ENCODE measurements around the gene ABHD12.
"Not testable (repeated sequence)": the region's sequence is repeated elsewhere in the genome, so short reads cannot be mapped to it uniquely, and the experiment has no call there.

ABHD12 gene

DNA sequence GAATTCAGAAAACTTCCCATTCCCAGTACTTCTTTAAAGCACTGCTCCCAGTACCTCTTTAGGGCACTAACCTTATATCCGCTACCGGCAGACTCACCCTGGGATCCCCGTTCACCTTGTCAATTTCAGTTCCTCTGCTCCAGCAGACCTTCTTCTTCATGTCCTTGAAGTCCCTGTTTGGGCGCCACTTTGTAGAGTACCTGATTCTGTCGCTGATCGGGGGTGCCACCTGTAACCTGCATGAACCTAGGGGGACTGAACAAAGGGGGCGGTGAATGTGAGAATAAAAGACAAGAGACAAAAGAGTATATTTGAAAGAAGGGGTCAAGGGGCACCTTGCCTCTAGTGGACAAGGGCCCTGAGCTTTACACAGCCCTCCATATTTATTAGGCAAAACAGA is 11.9 kb upstream of the ABHD12 start:
- no peak for ATAC-seq
- no peak for TF ChIP-seq ZFP3 (CRISPR knock-in tag; IDR thresholded peaks at IDR 0.05)
- TF ChIP-seq ZNF565 (CRISPR knock-in tag; conservative IDR thresholded peaks at IDR 0.05; ENCODE audit: low read depth), result no peak
- no peak for TF ChIP-seq CSDC2 (CRISPR knock-in tag; IDR thresholded peaks at IDR 0.05)
- TF ChIP-seq, protein P1, sequence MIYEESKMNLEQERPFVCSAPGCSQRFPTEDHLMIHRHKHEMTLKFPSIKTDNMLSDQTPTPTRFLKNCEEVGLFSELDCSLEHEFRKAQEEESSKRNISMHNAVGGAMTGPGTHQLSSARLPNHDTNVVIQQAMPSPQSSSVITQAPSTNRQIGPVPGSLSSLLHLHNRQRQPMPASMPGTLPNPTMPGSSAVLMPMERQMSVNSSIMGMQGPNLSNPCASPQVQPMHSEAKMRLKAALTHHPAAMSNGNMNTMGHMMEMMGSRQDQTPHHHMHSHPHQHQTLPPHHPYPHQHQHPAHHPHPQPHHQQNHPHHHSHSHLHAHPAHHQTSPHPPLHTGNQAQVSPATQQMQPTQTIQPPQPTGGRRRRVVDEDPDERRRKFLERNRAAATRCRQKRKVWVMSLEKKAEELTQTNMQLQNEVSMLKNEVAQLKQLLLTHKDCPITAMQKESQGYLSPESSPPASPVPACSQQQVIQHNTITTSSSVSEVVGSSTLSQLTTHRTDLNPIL (CRISPR knock-in tag; IDR thresholded peaks at IDR 0.05; ENCODE audit: low read depth), result no peak
- TF ChIP-seq, protein P2, sequence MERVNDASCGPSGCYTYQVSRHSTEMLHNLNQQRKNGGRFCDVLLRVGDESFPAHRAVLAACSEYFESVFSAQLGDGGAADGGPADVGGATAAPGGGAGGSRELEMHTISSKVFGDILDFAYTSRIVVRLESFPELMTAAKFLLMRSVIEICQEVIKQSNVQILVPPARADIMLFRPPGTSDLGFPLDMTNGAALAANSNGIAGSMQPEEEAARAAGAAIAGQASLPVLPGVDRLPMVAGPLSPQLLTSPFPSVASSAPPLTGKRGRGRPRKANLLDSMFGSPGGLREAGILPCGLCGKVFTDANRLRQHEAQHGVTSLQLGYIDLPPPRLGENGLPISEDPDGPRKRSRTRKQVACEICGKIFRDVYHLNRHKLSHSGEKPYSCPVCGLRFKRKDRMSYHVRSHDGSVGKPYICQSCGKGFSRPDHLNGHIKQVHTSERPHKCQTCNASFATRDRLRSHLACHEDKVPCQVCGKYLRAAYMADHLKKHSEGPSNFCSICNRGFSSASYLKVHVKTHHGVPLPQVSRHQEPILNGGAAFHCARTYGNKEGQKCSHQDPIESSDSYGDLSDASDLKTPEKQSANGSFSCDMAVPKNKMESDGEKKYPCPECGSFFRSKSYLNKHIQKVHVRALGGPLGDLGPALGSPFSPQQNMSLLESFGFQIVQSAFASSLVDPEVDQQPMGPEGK (CRISPR knock-in tag; IDR thresholded peaks at IDR 0.05; ENCODE audit: borderline replicate concordance), result no peak
- TF ChIP-seq TCF4 (CRISPR knock-in tag; IDR thresholded peaks at IDR 0.05; ENCODE audit: borderline replicate concordance), result no peak
- no peak for TF ChIP-seq RARB (CRISPR knock-in tag; IDR thresholded peaks at IDR 0.05)
- no peak for TF ChIP-seq ISL1 (CRISPR knock-in tag; IDR thresholded peaks at IDR 0.05)
- TF ChIP-seq ZFP30 (CRISPR knock-in tag; IDR thresholded peaks at IDR 0.05), result no peak
- no peak for TF ChIP-seq ZNF8 (CRISPR knock-in tag; IDR thresholded peaks at IDR 0.05)
- TF ChIP-seq ESRRG (CRISPR knock-in tag; IDR thresholded peaks at IDR 0.05), result no peak
- TF ChIP-seq ZC3H10 (CRISPR knock-in tag; IDR thresholded peaks at IDR 0.05), result no peak

DNA sequence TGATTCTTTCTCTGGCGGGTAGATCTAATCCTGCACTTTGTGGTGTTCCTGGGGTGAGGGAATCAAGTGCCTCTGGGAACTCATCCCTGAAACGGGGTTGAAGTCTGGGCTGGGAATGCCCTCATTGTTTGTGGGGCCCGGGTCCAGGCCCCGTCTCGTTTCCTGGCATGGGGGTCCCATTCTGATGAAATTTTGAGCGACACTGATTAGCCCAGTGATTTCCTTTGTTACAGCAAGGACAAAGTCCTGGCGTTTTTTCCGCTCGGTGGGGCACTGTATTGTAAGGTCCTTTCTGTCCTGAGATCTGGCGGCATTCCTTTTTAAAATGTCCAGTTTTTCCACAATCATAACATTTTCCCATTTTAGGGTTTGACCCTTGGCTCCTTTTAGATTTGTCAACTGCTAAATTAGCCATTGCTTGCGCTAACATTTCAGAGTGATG is 9.7 kb upstream of the ABHD12 start:
- ATAC-seq, result not testable (repeated sequence)

DNA sequence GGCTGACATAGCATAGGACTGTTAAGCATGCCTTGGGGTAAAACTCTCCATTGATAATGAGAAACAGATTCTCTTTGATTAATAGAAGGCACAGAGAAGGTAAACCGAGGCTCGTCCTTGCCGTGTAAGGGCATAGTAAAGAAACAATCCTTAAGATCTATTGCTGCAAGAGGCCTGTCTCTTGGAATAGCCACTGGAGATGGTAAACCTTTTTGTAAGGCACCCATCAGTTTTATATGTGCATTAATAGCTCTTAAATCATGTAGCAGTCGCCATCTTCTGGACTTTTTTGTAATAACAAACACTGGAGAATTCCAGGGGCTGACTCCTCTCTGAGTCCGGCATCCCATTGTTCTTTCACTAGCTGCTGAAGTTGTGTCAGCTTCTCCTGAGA is 8.4 kb upstream of the ABHD12 start:
- TF ChIP-seq, protein P2 (CRISPR knock-in tag; IDR thresholded peaks at IDR 0.05; ENCODE audit: borderline replicate concordance), result no peak
- TF ChIP-seq, protein P3, sequence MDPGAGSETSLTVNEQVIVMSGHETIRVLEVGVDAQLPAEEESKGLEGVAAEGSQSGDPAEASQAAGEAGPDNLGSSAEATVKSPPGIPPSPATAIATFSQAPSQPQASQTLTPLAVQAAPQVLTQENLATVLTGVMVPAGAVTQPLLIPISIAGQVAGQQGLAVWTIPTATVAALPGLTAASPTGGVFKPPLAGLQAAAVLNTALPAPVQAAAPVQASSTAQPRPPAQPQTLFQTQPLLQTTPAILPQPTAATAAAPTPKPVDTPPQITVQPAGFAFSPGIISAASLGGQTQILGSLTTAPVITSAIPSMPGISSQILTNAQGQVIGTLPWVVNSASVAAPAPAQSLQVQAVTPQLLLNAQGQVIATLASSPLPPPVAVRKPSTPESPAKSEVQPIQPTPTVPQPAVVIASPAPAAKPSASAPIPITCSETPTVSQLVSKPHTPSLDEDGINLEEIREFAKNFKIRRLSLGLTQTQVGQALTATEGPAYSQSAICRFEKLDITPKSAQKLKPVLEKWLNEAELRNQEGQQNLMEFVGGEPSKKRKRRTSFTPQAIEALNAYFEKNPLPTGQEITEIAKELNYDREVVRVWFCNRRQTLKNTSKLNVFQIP (CRISPR knock-in tag; IDR thresholded peaks at IDR 0.05; ENCODE audit: borderline replicate concordance, low read depth), result no peak
- TF ChIP-seq, protein P4, sequence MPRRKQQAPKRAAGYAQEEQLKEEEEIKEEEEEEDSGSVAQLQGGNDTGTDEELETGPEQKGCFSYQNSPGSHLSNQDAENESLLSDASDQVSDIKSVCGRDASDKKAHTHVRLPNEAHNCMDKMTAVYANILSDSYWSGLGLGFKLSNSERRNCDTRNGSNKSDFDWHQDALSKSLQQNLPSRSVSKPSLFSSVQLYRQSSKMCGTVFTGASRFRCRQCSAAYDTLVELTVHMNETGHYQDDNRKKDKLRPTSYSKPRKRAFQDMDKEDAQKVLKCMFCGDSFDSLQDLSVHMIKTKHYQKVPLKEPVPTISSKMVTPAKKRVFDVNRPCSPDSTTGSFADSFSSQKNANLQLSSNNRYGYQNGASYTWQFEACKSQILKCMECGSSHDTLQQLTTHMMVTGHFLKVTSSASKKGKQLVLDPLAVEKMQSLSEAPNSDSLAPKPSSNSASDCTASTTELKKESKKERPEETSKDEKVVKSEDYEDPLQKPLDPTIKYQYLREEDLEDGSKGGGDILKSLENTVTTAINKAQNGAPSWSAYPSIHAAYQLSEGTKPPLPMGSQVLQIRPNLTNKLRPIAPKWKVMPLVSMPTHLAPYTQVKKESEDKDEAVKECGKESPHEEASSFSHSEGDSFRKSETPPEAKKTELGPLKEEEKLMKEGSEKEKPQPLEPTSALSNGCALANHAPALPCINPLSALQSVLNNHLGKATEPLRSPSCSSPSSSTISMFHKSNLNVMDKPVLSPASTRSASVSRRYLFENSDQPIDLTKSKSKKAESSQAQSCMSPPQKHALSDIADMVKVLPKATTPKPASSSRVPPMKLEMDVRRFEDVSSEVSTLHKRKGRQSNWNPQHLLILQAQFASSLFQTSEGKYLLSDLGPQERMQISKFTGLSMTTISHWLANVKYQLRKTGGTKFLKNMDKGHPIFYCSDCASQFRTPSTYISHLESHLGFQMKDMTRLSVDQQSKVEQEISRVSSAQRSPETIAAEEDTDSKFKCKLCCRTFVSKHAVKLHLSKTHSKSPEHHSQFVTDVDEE (CRISPR knock-in tag; IDR thresholded peaks at IDR 0.05), result no peak
- TF ChIP-seq PPARA (CRISPR knock-in tag; IDR thresholded peaks at IDR 0.05; ENCODE audit: borderline replicate concordance), result no peak
- no peak for TF ChIP-seq CSDC2 (CRISPR knock-in tag; IDR thresholded peaks at IDR 0.05)
- no peak for TF ChIP-seq ESRRG (CRISPR knock-in tag; IDR thresholded peaks at IDR 0.05)
- no peak for TF ChIP-seq TOX (CRISPR knock-in tag; IDR thresholded peaks at IDR 0.05; ENCODE audit: borderline replicate concordance)
- TF ChIP-seq, protein P1 (CRISPR knock-in tag; IDR thresholded peaks at IDR 0.05; ENCODE audit: low read depth), result no peak
- no peak for TF ChIP-seq SNAI2 (CRISPR knock-in tag; IDR thresholded peaks at IDR 0.05)
- no peak for TF ChIP-seq GLIS3 (CRISPR knock-in tag; IDR thresholded peaks at IDR 0.05)
- TF ChIP-seq ZC3H10 (CRISPR knock-in tag; IDR thresholded peaks at IDR 0.05), result no peak
- TF ChIP-seq ZFP30 (CRISPR knock-in tag; IDR thresholded peaks at IDR 0.05), result no peak
- TF ChIP-seq ZNF565 (CRISPR knock-in tag; conservative IDR thresholded peaks at IDR 0.05; ENCODE audit: low read depth), result no peak
- TF ChIP-seq TCF4 (CRISPR knock-in tag; IDR thresholded peaks at IDR 0.05; ENCODE audit: borderline replicate concordance), result no peak
- no peak for TF ChIP-seq ZNF8 (CRISPR knock-in tag; IDR thresholded peaks at IDR 0.05)
- no peak for TF ChIP-seq ARNTL (CRISPR knock-in tag; IDR thresholded peaks at IDR 0.05; ENCODE audit: borderline replicate concordance, low read depth)
- TF ChIP-seq ZFP3 (CRISPR knock-in tag; IDR thresholded peaks at IDR 0.05), result no peak
- no peak for TF ChIP-seq ZNF70 (CRISPR knock-in tag; IDR thresholded peaks at IDR 0.05)
- peak; percentile 100 for ATAC-seq
